Esophagus squamous epithelium (tissue), 5 donors: ENCODE results near the gene ACP6. TPM values are rescaled to one million over a fixed set of nuclear protein-coding genes. Genes with fewer than 3 reads are reported as not detected.

Experiments used
- DNase-seq: peaks from one replicate; lab custom pipeline; 2025; lab: John Stamatoyannopoulos, UW
- H3K27ac ChIP-seq, 4 donors: fragments of 200-600 bp; sonication (generic); one replicate each; pipeline ENCODE4 v1.5.1; 2016 to 2019; ENCODE audit warnings: mild to moderate bottlenecking in 1 of 4
- H3K27me3 ChIP-seq, 4 donors: fragments of 200-600 bp; sonication (generic); 1 replicate in 3 of 4; 2 replicates in 1 of 4; pipeline versions ENCODE4 v1.5.1 to v1.6.0; 2017 to 2021; ENCODE audit warnings: antibody characterized with exemption in 1 of 4
- H3K36me3 ChIP-seq, 3 donors: fragments of 200-600 bp; sonication (generic); one replicate each; pipeline ENCODE4 v1.5.1; 2016 to 2019
- H3K4me1 ChIP-seq, 3 donors: fragments of 200-600 bp; sonication (generic); one replicate each; pipeline ENCODE4 v1.5.1; 2017 to 2019
- H3K4me3 ChIP-seq, 4 donors: fragments of 200-600 bp; sonication (generic); 1 replicate in 3 of 4; 2 replicates in 1 of 4; pipeline ENCODE4 v1.5.1; 2016 to 2019; ENCODE audit warnings: mild to moderate bottlenecking in 2 of 4, moderate library complexity in 1 of 4
- H3K9me3 ChIP-seq, 3 donors: fragments of 200-600 bp; sonication (generic); one replicate each; pipeline ENCODE4 v1.5.1; 2016 to 2019
- POLR2A ChIP-seq, 4 donors: fragments of 450-650 bp; IDR thresholded peaks; one replicate each; pipeline ENCODE4 v1.6.1; 2017; ENCODE audit warnings: antibody characterized with exemption in 4 of 4, mild to moderate bottlenecking in 4 of 4, moderate library complexity in 3 of 4
- WGBS, 2 donors: methylation state at CpG; one replicate each; pipeline ENCODE4 v1.1.5; 2018; 5-methylcytosine and 5-hydroxymethylcytosine counted together
- intact Hi-C: fragments of 100-400 bp; cut with DNase I; formaldehyde crosslinking; loops from one replicate; pipeline ENCODE4 v1.15.0; 2022
- total RNA-seq, 4 donors: library from RNA; depleted of rRNA; stranded (reverse); fragments of >200 nt; gene quantifications; one replicate each; pipeline ENCODE4 v1.1.0, GENCODE V29; 2016
- TF ChIP-seq, protein P1 (sequence below), 6 experiments: fragments of 450-650 bp in 4 of 6; fragments of 200-600 bp in 2 of 6; sonication (generic) in 2 of 6; IDR thresholded peaks; one replicate each; pipeline ENCODE4 v1.5.1; 2016 to 2019; ENCODE audit warnings: antibody characterized with exemption in 6 of 6, mild to moderate bottlenecking in 4 of 6, moderate library complexity in 4 of 6
- donor health status: DM: yes; HTN: yes; CAD: no.

The ACP6 gene
- total RNA-seq, 4 donors from 2014 or later: 3.5 to 12.4 (median 8.4) TPM

DNA sequence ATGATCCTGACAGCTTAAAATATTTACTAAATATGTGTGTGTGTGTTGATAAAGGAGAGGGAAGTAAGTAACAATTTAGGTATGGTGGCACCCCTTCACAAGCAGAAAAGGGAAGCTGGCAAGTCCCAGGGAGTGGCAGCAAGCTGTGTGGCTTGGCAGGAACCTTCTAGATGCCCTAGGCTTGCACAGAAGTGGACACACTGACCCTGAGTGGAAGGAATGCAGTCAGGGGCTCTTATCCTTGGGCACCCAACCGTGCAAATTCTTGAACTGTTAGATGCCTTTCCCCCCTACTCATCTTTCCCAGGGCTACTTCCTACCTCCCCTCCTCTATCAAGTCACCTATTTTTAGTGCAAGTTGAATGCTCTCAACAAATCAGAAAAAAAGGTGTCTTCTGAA is 18.9 kb downstream of the ACP6 start:
- intact Hi-C loops: no loop called here
- H3K27ac ChIP-seq: no peak overlapping the region
- no peaks in the 10 kb centered on the region for H3K27me3 ChIP-seq
- TF ChIP-seq, protein P1, sequence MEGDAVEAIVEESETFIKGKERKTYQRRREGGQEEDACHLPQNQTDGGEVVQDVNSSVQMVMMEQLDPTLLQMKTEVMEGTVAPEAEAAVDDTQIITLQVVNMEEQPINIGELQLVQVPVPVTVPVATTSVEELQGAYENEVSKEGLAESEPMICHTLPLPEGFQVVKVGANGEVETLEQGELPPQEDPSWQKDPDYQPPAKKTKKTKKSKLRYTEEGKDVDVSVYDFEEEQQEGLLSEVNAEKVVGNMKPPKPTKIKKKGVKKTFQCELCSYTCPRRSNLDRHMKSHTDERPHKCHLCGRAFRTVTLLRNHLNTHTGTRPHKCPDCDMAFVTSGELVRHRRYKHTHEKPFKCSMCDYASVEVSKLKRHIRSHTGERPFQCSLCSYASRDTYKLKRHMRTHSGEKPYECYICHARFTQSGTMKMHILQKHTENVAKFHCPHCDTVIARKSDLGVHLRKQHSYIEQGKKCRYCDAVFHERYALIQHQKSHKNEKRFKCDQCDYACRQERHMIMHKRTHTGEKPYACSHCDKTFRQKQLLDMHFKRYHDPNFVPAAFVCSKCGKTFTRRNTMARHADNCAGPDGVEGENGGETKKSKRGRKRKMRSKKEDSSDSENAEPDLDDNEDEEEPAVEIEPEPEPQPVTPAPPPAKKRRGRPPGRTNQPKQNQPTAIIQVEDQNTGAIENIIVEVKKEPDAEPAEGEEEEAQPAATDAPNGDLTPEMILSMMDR (IDR thresholded peaks at IDR 0.05): no peak
- no peak for TF ChIP-seq POLR2A (IDR thresholded peaks at IDR 0.05)
- H3K4me3 ChIP-seq: no peak overlapping the region
- no peaks in the 10 kb centered on the region for H3K9me3 ChIP-seq
- WGBS, 2 donors: 60 to 100% methylated on average over 1 of the region's 1 CpG
- H3K4me1 ChIP-seq: no peaks in the 10 kb centered on the region
- no peak for DNase-seq
- H3K36me3 ChIP-seq: peaks cover 3 to 93% (median 19%) of the 10 kb centered on the region in 3 donors

DNA sequence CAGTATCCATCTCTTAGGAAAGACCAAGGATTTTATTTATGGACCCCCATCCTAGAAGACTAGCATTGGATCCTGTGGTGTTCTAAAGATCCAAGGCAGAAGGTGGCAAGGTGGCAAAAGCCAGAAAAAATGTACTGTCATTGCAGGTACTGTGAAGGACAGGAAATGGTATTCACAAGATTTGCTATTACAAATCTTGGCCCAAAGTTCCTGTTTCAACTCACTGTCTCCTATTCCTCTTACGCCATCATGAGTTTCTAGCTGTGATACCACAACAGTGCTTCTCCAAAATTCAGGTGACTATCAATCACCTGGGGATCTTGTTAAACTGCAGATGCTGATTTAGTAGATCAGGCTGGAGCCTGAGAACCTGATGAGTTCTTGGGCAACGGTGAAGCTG is 21.4 kb downstream of the ACP6 start:
- Histone ChIP-seq H3K27ac (peak overlapping the region in 2 of 4 donors; percentile 32 to 46), H3K4me3 (no peak overlapping the region), H3K36me3 (peaks cover 0 to 88% (median 12%) of the 10 kb centered on the region in 3 donors), H3K9me3 (no peaks in the 10 kb centered on the region), H3K4me1 (no peaks in the 10 kb centered on the region), H3K27me3 (no peaks in the 10 kb centered on the region)
- 86 to 93% methylated on average over 2 of the region's 2 CpGs for whole genome bisulfite sequencing, 2 donors
- intact Hi-C loops: no loop called here
- no peak for DNase-seq
- TF ChIP-seq POLR2A (IDR thresholded peaks at IDR 0.05): no peak
- TF ChIP-seq, protein P1 (IDR thresholded peaks at IDR 0.05): no peak

DNA sequence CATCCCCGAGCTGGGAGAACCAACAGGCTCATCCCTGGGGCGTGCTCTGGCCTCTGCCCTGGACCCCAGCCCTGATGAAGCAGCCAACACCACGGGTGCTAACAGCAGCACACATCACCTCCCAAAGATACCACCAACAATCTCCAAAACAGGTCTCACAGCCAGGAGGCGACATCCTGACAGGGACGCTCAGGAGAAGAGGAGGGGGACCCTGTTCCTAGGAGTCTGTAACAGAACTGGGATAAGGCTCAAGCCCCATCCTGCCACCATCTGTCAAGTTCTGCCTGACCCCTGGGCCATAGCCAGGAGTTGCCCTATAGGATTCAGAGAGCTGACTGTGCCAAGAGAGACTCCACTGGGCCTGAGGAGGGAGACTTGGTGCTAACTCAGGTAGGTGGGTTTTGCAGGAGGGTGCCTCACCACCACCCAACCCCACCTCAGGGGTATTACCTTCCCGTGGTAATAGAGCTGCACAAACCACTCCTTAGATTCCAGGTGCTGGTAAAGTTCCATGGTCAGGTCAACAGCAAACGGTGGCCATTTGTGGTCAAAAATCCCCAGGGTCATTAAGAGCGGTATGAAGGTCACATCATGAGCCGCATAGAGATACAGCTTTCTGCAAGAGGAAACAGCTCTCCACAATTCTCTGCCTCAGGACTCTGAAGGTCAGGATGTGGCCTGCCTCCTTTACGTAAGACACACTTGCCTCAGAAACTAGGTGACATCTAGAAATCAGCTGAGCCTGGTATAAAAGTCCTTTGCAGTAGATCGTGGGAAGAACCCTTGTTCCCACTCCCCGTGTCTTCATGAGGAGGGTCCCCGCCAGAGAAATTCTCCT is 22.3 kb downstream of the ACP6 start:
- intact Hi-C loops: no loop called here
- TF ChIP-seq POLR2A (IDR thresholded peaks at IDR 0.05): no peak
- TF ChIP-seq, protein P1 (IDR thresholded peaks at IDR 0.05): no peak
- H3K4me3 ChIP-seq: peak overlapping the region in 2 of 4 donors; percentile 9 to 35
- 82% methylated on average over 8 to 10 of the region's 13 CpGs for WGBS, 2 donors
- peak overlapping the region in 2 of 4 donors; percentile 32 to 46 for H3K27ac ChIP-seq
- H3K4me1 ChIP-seq: no peaks in the 10 kb centered on the region
- H3K9me3 ChIP-seq: no peaks in the 10 kb centered on the region
- peaks cover 0 to 88% (median 15%) of the 10 kb centered on the region in 3 donors for H3K36me3 ChIP-seq
- no peak for DNase-seq
- H3K27me3 ChIP-seq: no peaks in the 10 kb centered on the region

DNA sequence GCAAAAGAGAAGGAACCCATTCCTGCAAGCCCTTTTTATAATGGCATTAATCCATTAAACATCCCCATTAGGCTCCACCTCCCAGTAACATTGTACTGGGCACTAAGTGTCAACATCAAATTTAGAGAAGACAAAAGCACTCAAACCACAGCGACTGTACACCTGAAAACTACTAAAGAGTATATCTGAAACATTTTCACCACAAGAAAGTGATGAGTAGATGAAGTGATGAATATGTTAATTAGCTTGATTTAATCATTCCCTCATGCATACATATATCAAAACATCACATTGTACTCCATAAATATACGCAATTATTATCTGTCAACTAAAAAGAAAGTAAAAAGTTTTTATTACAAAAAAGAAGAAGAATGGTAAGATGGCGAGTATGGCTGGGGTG is 26.4 kb downstream of the ACP6 start:
- 85 to 88% methylated on average over 3 of the region's 3 CpGs for WGBS, 2 donors
- Histone ChIP-seq H3K9me3 (no peaks in the 10 kb centered on the region), H3K27ac (no peak overlapping the region), H3K27me3 (no peaks in the 10 kb centered on the region), H3K36me3 (peaks cover 0 to 55% (median 8%) of the 10 kb centered on the region in 3 donors), H3K4me3 (no peak overlapping the region), H3K4me1 (peaks cover 3 to 14% (median 5%) of the 10 kb centered on the region in 3 donors)
- intact Hi-C loops: loop anchor here (5.0 kb wide), 1 partner anchor 152 kb away; no protein-coding TSS in a partner anchor
- no peak for DNase-seq
- no peak for TF ChIP-seq POLR2A (IDR thresholded peaks at IDR 0.05)

DNA sequence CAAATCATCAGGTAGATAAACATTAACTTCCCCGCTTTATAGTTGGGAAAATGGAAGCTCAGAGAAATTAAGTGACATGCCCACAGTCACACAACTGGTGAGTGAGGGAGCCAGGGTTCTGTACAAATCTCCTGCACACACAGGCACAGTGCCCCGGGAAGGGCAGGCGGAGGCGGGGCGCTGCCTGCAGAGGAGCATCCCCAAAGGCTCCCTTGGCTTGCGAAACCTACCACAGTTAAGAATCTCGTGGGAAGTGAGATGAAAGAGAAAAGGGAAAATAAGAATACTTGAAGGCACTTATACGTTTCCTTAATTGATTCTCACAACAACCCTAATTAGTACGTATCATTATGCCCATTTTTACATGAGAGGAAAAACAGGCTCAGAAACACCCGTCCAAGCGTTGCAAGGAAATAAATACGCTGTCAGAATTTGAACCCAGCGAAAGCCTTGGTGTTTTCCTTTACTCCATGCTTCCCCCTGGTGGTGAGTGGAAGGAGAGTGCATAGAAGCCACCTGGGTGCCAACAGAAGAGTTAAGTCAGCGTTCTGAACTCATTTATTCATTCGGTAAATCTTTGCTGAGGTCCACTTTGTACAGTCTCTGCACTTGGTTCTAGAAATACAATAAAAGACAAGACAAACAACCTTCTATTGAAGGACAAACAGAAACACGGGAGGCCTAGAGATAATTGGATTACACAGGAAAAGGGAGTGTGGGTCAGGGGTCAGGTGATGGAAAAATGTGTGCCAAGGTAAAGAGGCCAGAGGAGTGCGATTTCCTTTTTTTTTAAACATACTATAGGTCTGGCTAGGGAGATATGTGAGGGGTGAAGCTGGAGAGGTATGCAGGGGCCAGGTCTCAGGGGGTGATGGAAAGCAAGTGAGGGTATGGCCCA is 28.4 kb downstream of the ACP6 start:
- DNase-seq: no peak
- intact Hi-C loops: loop anchor here (5.0 kb wide), 1 partner anchor 150 kb away; no protein-coding TSS in a partner anchor
- peaks cover 3 to 14% (median 5%) of the 10 kb centered on the region in 3 donors for H3K4me1 ChIP-seq
- peaks cover 0 to 37% (median 2%) of the 10 kb centered on the region in 3 donors for H3K36me3 ChIP-seq
- H3K9me3 ChIP-seq: no peaks in the 10 kb centered on the region
- TF ChIP-seq, protein P1 (IDR thresholded peaks at IDR 0.05): peak; percentile 57 to 85 (median 76)
- no peak for TF ChIP-seq POLR2A (IDR thresholded peaks at IDR 0.05)
- H3K4me3 ChIP-seq: no peak overlapping the region
- no peak overlapping the region for H3K27ac ChIP-seq
- no peaks in the 10 kb centered on the region for H3K27me3 ChIP-seq
- WGBS, 2 donors: 59 to 62% methylated on average over 16 to 17 of the region's 17 CpGs
